ENCODE results near the gene GLA. TPM values are rescaled to one million over a fixed set of nuclear protein-coding genes. Genes with fewer than 3 reads are reported as not detected.
A peak's percentile ranks its signal among the peaks of the same experiment; 100 is the strongest.

GLA gene
- polyA plus RNA-seq, 1 donor: 39.4 TPM

- no peak for DNase-seq
Observed at GRCh38 chrX:101359966-101360365, 47.8 kb downstream of the GLA start.

DNA sequence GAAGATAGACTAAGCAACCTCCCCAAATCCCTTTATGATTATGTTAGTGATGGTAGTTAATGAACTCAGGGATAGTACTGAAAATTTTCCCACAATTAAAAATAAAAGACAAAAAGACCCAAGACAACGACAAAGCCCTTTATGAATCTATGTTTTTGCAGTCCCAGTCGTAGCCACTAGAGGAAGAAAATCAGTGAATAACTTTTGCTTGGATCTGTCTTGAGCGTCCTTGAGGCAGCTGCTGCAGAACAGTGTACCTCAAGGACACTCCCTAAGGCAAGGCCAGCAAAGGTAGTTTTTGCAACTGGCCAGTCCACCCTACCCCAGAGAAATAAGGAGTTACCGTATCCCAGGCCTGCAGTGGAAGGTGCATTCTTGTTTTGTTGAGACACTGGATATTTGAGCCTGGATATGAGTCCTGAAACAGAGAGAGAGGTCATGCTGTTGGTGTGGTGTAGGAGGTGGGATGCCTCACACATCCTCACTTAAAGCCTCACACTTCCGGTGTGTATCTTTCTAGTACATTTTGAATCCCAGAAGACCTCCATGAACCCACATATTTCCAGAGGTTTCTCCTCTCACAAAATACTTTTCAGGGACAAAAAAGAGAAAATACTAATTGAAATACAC is 50.4 kb downstream of the GLA start:
- no peak for DNase-seq

- DNase-seq: no peak
Observed at GRCh38 chrX:101349193-101349562, 58.5 kb downstream of the GLA start.

DNA sequence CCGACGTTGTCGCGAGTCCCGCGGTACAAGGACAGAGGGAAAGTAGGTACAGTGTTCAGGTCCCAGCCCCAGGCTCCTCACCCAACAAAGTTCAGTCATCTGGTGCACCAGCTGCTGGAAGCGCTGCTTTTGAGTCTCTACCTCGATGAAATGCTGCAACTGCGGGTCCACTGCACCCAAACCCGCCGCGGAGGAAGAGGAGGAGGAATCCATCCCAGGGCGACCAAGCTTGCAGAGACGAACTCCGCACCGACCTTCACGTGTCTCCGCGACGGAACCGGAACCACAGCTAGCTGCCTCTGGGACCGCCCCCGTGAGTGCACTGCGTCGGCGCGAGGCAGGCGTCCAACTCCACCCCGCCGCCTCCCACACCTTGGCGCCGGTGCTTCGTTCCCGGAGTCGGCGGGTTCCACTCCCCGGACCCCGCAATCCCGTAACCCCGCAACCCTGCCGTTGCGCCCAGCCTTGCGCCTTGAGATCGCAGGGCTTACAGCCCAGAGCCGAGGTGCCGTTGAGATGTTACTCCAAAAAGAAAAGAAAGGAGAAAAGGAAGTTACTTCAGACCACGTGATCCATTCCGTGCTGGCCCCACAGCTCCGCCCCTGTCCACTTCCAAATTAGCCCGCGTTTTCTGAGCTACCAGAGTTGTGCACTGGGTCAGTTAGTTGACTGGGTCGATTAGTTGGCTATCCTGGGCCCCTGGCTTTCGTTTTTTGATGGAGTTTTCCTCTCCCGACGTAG is 59.1 kb downstream of the GLA start, which contains the start of gene TIMM8A:
TIMM8A (minus strand) TSS at position 291 of the 741 bp plus-strand sequence; CDS start at position 213, 78 bp downstream.
- peak; percentile 67 for DNase-seq

DNA sequence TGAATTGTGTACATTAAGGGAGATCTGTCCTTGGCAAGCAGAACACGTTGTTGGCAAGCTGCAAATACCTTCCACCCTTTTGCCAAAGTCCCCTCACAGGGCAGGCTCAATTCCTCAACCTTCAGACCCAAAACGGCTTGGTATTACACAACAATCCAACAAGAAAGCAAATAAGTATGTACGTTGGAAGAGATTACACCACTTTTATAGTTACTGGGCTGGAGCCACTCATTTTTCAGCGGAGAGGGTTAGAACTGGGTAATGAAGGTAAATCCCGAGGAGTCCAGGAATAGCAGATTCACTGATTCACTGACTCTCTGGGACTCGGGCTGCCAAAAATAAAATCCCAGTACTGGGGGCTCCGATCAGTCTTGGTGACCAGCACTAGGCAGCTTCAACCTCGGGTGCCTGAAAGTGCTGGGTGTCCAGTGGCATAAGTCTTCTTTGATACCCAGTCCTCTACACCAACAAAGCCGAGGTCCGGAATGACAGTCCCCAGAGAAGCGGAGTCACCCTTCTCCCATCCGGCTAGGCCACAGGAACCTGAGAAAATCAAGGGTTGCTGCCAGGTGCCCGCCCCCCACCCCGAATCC is 59.8 kb downstream of the GLA start:
- DNase-seq: no peak

Other genes starting within 250 kb of the GLA start
- gene DRP2, start 188.1 kb downstream of the GLA start, polyA plus RNA-seq (ENCODE audit: insufficient read length): 2.3 TPM
- gene TAF7L, start 116.6 kb downstream of the GLA start, polyA plus RNA-seq (ENCODE audit: insufficient read length): 0.67 TPM
- 22.0 TPM for gene TIMM8A, start 59.2 kb downstream of the GLA start, polyA plus RNA-seq (ENCODE audit: insufficient read length)
- gene BTK, start 21.7 kb downstream of the GLA start, polyA plus RNA-seq (ENCODE audit: insufficient read length): 2.3 TPM
- 1,055 TPM for gene RPL36A, start 16.9 kb downstream of the GLA start, polyA plus RNA-seq (ENCODE audit: insufficient read length)
- 145 TPM for gene HNRNPH2, start 297 bp upstream of the GLA start, polyA plus RNA-seq (ENCODE audit: insufficient read length)
- gene ARMCX4, start 77.5 kb upstream of the GLA start, polyA plus RNA-seq (ENCODE audit: insufficient read length): 32.1 TPM
- 49.1 TPM for gene ARMCX1, start 142.6 kb upstream of the GLA start, polyA plus RNA-seq (ENCODE audit: insufficient read length)
- gene ARMCX6, start 210.1 kb upstream of the GLA start, polyA plus RNA-seq (ENCODE audit: insufficient read length): 71.9 TPM
- 109 TPM for gene ARMCX3, start 215.2 kb upstream of the GLA start, polyA plus RNA-seq (ENCODE audit: insufficient read length)